Cardiac fibroblast (primary cell): Measurements from ENCODE around the gene ATP1A2.

Experiments
- DNase-seq, 2 donors: peaks; one replicate each; pipeline versions ENCODE4 v3.0.0 to v3.0.0-alpha.2; 2010; ENCODE audit warnings: low read depth in 2 of 2
- H3K4me3 ChIP-seq, 2 donors: replicated peaks in 1 of 2; 1 replicate in 1 of 2; 2 replicates in 1 of 2; pipeline ENCODE4 v1.5.1; 2011; ENCODE audit warnings: low read depth in 2 of 2, low read length in 2 of 2, mild to moderate bottlenecking in 2 of 2, moderate library complexity in 1 of 2
- TF ChIP-seq, protein P1 (sequence below): IDR thresholded peaks from one replicate; pipeline ENCODE4 v1.5.1; 2011; ENCODE audit warnings: low read depth, mild to moderate bottlenecking, low read length, inconsistent platforms

ATP1A2 gene

DNA sequence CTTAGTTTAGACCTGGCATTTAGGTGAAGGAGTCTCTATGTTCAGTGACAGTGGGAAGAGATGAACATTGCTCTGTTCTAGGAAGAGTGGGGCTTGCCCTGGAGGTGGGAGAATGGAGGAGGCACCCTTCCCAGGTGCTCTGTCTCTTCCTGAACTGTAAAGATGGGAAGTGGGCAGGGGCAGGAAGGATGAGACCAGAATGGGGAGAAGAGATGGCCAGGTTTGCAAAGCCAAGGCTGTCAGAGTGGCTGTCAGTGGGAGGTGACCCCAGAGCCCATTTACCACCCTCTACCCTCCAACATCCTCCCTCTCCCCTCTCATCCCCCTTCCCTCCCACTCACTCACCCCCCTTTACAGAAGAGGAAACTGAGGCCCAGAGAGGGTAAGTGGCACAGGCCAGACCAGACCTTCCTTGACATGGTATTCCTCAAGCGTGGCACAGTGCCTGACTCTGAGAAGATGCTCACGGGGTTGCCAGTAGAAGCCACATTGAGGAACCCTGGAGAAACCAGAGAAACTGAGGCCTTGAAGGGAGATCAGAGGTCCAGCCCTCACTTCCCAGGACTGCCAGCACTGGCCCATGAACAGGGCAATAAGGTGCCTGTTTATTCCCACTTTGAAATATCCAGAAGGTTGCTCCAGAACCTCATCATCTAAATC lies 15.7 kb upstream of the ATP1A2 start:
- no peak overlapping the region for H3K4me3 ChIP-seq
- DNase-seq: no peak
- TF ChIP-seq, protein P1, sequence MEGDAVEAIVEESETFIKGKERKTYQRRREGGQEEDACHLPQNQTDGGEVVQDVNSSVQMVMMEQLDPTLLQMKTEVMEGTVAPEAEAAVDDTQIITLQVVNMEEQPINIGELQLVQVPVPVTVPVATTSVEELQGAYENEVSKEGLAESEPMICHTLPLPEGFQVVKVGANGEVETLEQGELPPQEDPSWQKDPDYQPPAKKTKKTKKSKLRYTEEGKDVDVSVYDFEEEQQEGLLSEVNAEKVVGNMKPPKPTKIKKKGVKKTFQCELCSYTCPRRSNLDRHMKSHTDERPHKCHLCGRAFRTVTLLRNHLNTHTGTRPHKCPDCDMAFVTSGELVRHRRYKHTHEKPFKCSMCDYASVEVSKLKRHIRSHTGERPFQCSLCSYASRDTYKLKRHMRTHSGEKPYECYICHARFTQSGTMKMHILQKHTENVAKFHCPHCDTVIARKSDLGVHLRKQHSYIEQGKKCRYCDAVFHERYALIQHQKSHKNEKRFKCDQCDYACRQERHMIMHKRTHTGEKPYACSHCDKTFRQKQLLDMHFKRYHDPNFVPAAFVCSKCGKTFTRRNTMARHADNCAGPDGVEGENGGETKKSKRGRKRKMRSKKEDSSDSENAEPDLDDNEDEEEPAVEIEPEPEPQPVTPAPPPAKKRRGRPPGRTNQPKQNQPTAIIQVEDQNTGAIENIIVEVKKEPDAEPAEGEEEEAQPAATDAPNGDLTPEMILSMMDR: no peak

GRCh38 chr1:160101037-160101716 lies 14.4 kb upstream of the ATP1A2 start:
- TF ChIP-seq, protein P1: peak; percentile 93
- no peak overlapping the region for H3K4me3 ChIP-seq
- DNase-seq: peak; percentile 72 to 73

- DNase-seq: no peak
- H3K4me3 ChIP-seq: no peak overlapping the region
- TF ChIP-seq, protein P1: no peak
Measured at GRCh38 chr1:160101717-160102522, 13.6 kb upstream of the ATP1A2 start.

DNA sequence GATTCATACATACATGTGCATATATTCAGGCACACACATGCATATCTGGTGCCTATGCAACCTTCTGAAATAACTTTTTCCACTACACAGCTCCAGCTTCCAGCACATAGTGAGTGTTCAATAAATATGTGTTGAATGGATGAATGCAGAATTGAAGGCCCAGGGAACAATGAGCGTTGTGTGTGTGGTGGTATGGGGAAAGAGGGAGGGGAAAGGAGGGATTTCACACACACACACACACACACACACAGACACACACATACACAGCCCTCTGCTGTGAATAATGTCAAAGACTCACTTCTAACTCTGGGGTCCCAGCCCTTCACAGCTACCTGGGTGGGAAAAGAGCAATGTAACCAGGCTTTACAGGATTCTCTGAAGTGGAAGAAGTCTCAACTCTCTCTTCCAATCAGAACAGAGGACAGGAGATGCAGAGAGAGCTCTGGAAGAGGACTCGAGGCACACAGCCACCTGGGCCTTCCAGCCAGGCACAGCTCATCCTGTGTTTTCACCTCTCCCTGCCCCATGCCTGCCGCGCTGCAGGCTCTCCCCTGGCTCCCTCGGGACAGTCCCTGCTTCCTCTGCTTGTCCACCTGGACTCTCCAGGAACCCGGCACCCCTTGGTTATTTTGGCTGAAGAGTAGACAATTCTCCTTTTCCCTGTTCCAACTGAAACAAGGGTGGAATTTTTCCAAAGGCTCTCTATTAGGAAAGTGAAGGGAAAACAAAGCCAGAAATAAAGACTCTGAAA lies 11.7 kb upstream of the ATP1A2 start:
- H3K4me3 ChIP-seq: no peak overlapping the region
- TF ChIP-seq, protein P1: no peak
- no peak for DNase-seq

DNA sequence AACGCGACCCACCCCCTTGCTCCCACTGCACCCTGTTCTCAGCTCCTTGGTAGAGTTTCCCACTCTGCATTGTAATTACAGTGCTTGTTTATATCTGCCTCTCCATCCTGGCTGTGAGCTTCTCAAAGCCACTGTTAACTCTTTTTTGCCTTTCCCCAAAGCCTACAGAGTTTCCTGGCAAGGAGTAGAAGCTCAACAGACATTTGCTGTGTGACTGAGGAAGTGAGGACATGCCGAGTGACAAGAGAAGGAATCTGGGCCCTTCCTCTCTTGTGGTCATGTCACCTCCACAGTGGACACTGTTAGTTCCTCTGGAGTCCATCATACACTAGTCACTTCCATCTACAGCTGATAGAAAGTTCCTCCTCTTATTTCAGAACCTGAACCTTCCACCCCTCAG lies 11.1 kb upstream of the ATP1A2 start:
- H3K4me3 ChIP-seq: no peak overlapping the region
- no peak for DNase-seq
- TF ChIP-seq, protein P1: no peak

GRCh38 chr1:160105155-160105554 lies 10.4 kb upstream of the ATP1A2 start:
- H3K4me3 ChIP-seq: no peak overlapping the region
- TF ChIP-seq, protein P1: no peak
- DNase-seq: no peak
